ACHN (cell line): ENCODE results near the gene NLRP6.
"Not testable (repeated sequence)": the region's sequence is repeated elsewhere in the genome, so short reads cannot be mapped to it uniquely, and the experiment has no call there.

ENCODE experiments used
- DNase-seq: peaks from one replicate; pipeline ENCODE4 v3.0.0-alpha.2; 2015
- in situ Hi-C: cut with HindIII; loops from 2 replicates; pipeline ENCODE4 v1.10.0; 2017; ENCODE audit warnings: low sequenced_read_pairs, low pct_ligation_motif_present, low pct_unique_long_range_greater_than_20kb

NLRP6 gene

GRCh38 chr11:279040-279965 is 1.1 kb downstream of the NLRP6 start:
- in situ Hi-C loops, result no loop called here
- DNase-seq, result no peak

- in situ Hi-C loops, result no loop called here
- DNase-seq, result peak; percentile 53
These were observed 1.9 kb downstream of the NLRP6 start for GRCh38 chr11:279966-280705.

- DNase-seq, result no peak
- in situ Hi-C loops, result no loop called here
These were observed 2.7 kb downstream of the NLRP6 start for GRCh38 chr11:280706-281485.

GRCh38 chr11:281486-282161 is 3.4 kb downstream of the NLRP6 start:
- in situ Hi-C loops, result no loop called here
- no peak for DNase-seq

- no peak for DNase-seq
- in situ Hi-C loops, result no loop called here
These were observed 4.0 kb downstream of the NLRP6 start for GRCh38 chr11:282171-282570.

- DNase-seq, result no peak
- in situ Hi-C loops, result no loop called here
These were observed 4.6 kb downstream of the NLRP6 start for GRCh38 chr11:282630-283360.

- in situ Hi-C loops, result no loop called here
- DNase-seq, result no peak
These were observed 5.3 kb downstream of the NLRP6 start for GRCh38 chr11:283405-284104.

- no peak for DNase-seq
- in situ Hi-C loops, result no loop called here
These were observed 6.2 kb downstream of the NLRP6 start for GRCh38 chr11:284105-285020.

GRCh38 chr11:285021-285893 is 7.0 kb downstream of the NLRP6 start:
- DNase-seq, result no peak
- in situ Hi-C loops, result no loop called here

- in situ Hi-C loops, result no loop called here
- DNase-seq, result no peak
These were observed 7.7 kb downstream of the NLRP6 start for GRCh38 chr11:285894-286220.

GRCh38 chr11:286977-287820 is 9.0 kb downstream of the NLRP6 start:
- in situ Hi-C loops, DNase-seq: not testable (repeated sequence)

GRCh38 chr11:287821-288477 is 9.7 kb downstream of the NLRP6 start:
- in situ Hi-C loops, result no loop called here
- no peak for DNase-seq

GRCh38 chr11:288478-289397 is 10.5 kb downstream of the NLRP6 start, which contains the start of gene PGGHG:
PGGHG (plus strand) TSS chr11:289126; CDS start chr11:289817, 691 bp downstream.
- in situ Hi-C loops, result no loop called here
- peak; percentile 36 for DNase-seq
